H1 (cell line): Measurements from ENCODE around the gene USP17L18. TPM values are rescaled to one million over a fixed set of nuclear protein-coding genes. Genes with fewer than 3 reads are reported as not detected.
"Not testable (repeated sequence)": the region's sequence is repeated elsewhere in the genome, so short reads cannot be mapped to it uniquely, and the experiment has no call there.

Source experiments
- CTCF ChIA-PET: fragments of 300-600 bp; sonication (Branson Sonifier 250); formaldehyde crosslinking; loops from one replicate; lab custom pipeline; 2021; ENCODE audit not compliant: partially characterized antibody; lab: Charles Lee
- POLR2A ChIA-PET: fragments of 300-600 bp; sonication (Branson Sonifier 250); formaldehyde crosslinking; loops from one replicate; lab custom pipeline; 2021; ENCODE audit warnings: inconsistent platforms; ENCODE audit not compliant: partially characterized antibody; lab: Charles Lee
- DNase-seq, 2 experiments: peaks; one replicate each; pipeline versions ENCODE4 v3.0.0 to v3.0.0-alpha.2; 2010 to 2022; ENCODE audit warnings: low spot score in 2 of 2, low read depth in 1 of 2, mixed read lengths in 1 of 2
- FAIRE-seq: peaks from 2 replicates; lab custom pipeline; 2011; peaks lifted over from hg19 to GRCh38; lab: Jason Lieb, UNC
- H2AFZ ChIP-seq: 2 replicates; pipeline ENCODE4 v1.8.1; 2012; ENCODE audit warnings: low read length, inconsistent platforms
- H2AK5ac ChIP-seq: 2 replicates; pipeline ENCODE4 v1.6.1; 2013; ENCODE audit warnings: low read depth, low read length
- H2BK120ac ChIP-seq: replicated peaks from 2 replicates; pipeline ENCODE3; 2013; ENCODE audit warnings: low read depth, low read length, inconsistent platforms
- H2BK12ac ChIP-seq: 2 replicates; pipeline ENCODE4 v1.6.1; 2013; ENCODE audit warnings: low read depth, low read length
- H2BK15ac ChIP-seq: 2 replicates; pipeline ENCODE4 v1.6.1; 2013; ENCODE audit warnings: low read length
- H2BK20ac ChIP-seq: 2 replicates; pipeline ENCODE4 v1.6.1; 2013; ENCODE audit warnings: low read length
- H2BK5ac ChIP-seq: 2 replicates; pipeline ENCODE4 v1.6.1; 2013; ENCODE audit warnings: low read depth, low read length
- H3K14ac ChIP-seq: 2 replicates; pipeline ENCODE4 v1.6.1; 2013; ENCODE audit warnings: inconsistent platforms; ENCODE audit not compliant: insufficient read length
- H3K18ac ChIP-seq: 2 replicates; pipeline ENCODE4 v1.6.1; 2013; ENCODE audit warnings: low read length; ENCODE audit errors: extremely low read depth
- H3K23ac ChIP-seq: 2 replicates; pipeline ENCODE4 v1.6.1; 2013; ENCODE audit warnings: inconsistent platforms; ENCODE audit not compliant: insufficient read length
- H3K23me2 ChIP-seq: 2 replicates; pipeline ENCODE4 v1.6.1; 2013; ENCODE audit warnings: low read depth, low read length
- H3K27ac ChIP-seq: 2 replicates; pipeline ENCODE4 v1.6.1; 2011; ENCODE audit warnings: low read depth, low read length, inconsistent platforms
- H3K27me3 ChIP-seq, 4 experiments: replicated peaks in 1 of 4; 1 replicate in 1 of 4; 2 replicates in 3 of 4; pipeline versions ENCODE4 v1.6.1 to v1.8.1; 2011 to 2013; ENCODE audit warnings: low read length in 3 of 4, mild to moderate bottlenecking in 3 of 4, inconsistent platforms in 2 of 4, mixed read lengths in 2 of 4, moderate library complexity in 1 of 4; ENCODE audit not compliant: control insufficient read depth in 3 of 4, insufficient read depth in 3 of 4; ENCODE audit errors: extremely low read depth in 1 of 4
- H3K36me3 ChIP-seq, 4 experiments: 2 replicates each; pipeline versions ENCODE4 v1.6.1 to v1.8.1; 2011 to 2013; ENCODE audit warnings: mild to moderate bottlenecking in 4 of 4, low read length in 3 of 4, moderate library complexity in 2 of 4, control low read depth in 1 of 4, inconsistent platforms in 1 of 4; ENCODE audit not compliant: insufficient read depth in 4 of 4, control insufficient read depth in 2 of 4
- H3K4ac ChIP-seq: replicated peaks from 2 replicates; pipeline ENCODE3; 2013; ENCODE audit warnings: low read length, low read depth, mixed read lengths, inconsistent platforms; ENCODE audit not compliant: insufficient read length
- H3K4me1 ChIP-seq, 4 experiments: replicated peaks in 1 of 4; 1 replicate in 1 of 4; 2 replicates in 3 of 4; pipeline versions ENCODE4 v1.6.1 to v1.8.1; 2011 to 2013; ENCODE audit warnings: low read length in 3 of 4, inconsistent platforms in 2 of 4, mixed read lengths in 1 of 4; ENCODE audit not compliant: insufficient read depth in 4 of 4, control insufficient read depth in 3 of 4
- H3K4me2 ChIP-seq, 2 experiments: 2 replicates each; pipeline versions ENCODE4 v1.6.1 to v1.8.1; 2011 to 2013; ENCODE audit warnings: low read depth in 2 of 2, low read length in 2 of 2, control low read depth in 1 of 2, inconsistent platforms in 1 of 2, mild to moderate bottlenecking in 1 of 2; ENCODE audit not compliant: insufficient read depth in 1 of 2
- H3K4me3 ChIP-seq, 4 experiments: fragments of 200-600, 300-600 bp in 1 of 4; sonication (generic), shearing (Covaris generic), sonication (Bioruptor Twin) in 1 of 4; 2 replicates each; pipeline versions ENCODE4 v1.5.1 to v1.8.1; 2011 to 2016; ENCODE audit warnings: low read length in 4 of 4, low read depth in 3 of 4, control low read depth in 2 of 4, inconsistent platforms in 2 of 4, mild to moderate bottlenecking in 2 of 4, mixed read lengths in 1 of 4, moderate library complexity in 1 of 4; ENCODE audit not compliant: insufficient read depth in 2 of 4; ENCODE audit errors: extremely low read depth in 1 of 4
- H3K56ac ChIP-seq: replicated peaks from 2 replicates; pipeline ENCODE3; 2013; ENCODE audit warnings: low read depth, mild to moderate bottlenecking, mixed read lengths, low read length, inconsistent platforms; ENCODE audit not compliant: insufficient read length
- H3K79me1 ChIP-seq: 2 replicates; pipeline ENCODE4 v1.6.1; 2013; ENCODE audit warnings: low read depth, low read length, control low read depth
- H3K79me2 ChIP-seq, 2 experiments: 2 replicates each; pipeline versions ENCODE4 v1.6.1 to v1.8.1; 2012 to 2013; ENCODE audit warnings: low read length in 2 of 2, mild to moderate bottlenecking in 2 of 2, inconsistent platforms in 1 of 2; ENCODE audit not compliant: insufficient read depth in 2 of 2, control insufficient read depth in 1 of 2
- H3K9ac ChIP-seq, 4 experiments: replicated peaks in 1 of 4; 1 replicate in 1 of 4; 2 replicates in 3 of 4; pipeline versions ENCODE4 v1.6.1 to v1.8.1; 2011 to 2013; ENCODE audit warnings: low read depth in 3 of 4, low read length in 3 of 4, control low read depth in 2 of 4, mild to moderate bottlenecking in 2 of 4, moderate library complexity in 2 of 4, inconsistent platforms in 1 of 4; ENCODE audit errors: extremely low read depth in 1 of 4
- H3K9me3 ChIP-seq, 2 experiments: 2 replicates each; pipeline versions ENCODE4 v1.6.1 to v1.8.1; 2012 to 2013; ENCODE audit warnings: mild to moderate bottlenecking in 2 of 2, moderate library complexity in 2 of 2, control low read depth in 1 of 2, inconsistent platforms in 1 of 2, low read depth in 1 of 2, low read length in 1 of 2, mixed read lengths in 1 of 2; ENCODE audit not compliant: insufficient read depth in 2 of 2
- H4K20me1 ChIP-seq, 2 experiments: replicated peaks in 1 of 2; 2 replicates each; pipeline versions ENCODE3 to v1.8.1; 2011 to 2013; ENCODE audit warnings: inconsistent platforms in 2 of 2, low read length in 2 of 2, mild to moderate bottlenecking in 1 of 2; ENCODE audit not compliant: insufficient read depth in 2 of 2, control insufficient read depth in 1 of 2
- H4K5ac ChIP-seq: 2 replicates; pipeline ENCODE4 v1.6.1; 2013; ENCODE audit warnings: low read length, low read depth, mixed read lengths, inconsistent platforms; ENCODE audit not compliant: insufficient read length
- H4K8ac ChIP-seq: 2 replicates; pipeline ENCODE4 v1.8.0; 2013; ENCODE audit warnings: mild to moderate bottlenecking, moderate library complexity, low read length, inconsistent platforms; ENCODE audit not compliant: insufficient read depth; ENCODE audit errors: extremely low read depth
- H4K91ac ChIP-seq: replicated peaks from 2 replicates; pipeline ENCODE3; 2013; ENCODE audit warnings: low read length, mixed read lengths, inconsistent platforms; ENCODE audit not compliant: insufficient read length
- WGBS, 2 experiments: shearing (Covaris generic) in 1 of 2; methylation state at CpG; one replicate each; pipeline versions ENCODE4 v1.1.6 to v1.1.7; 2013 to 2015; ENCODE audit warnings: low lambda C conversion rate in 2 of 2, mixed read lengths in 2 of 2, inconsistent platforms in 1 of 2, low coverage in 1 of 2, missing lambda C conversion rate in 1 of 2; ENCODE audit not compliant: insufficient replicate concordance in 2 of 2, insufficient coverage in 1 of 2, insufficient read length in 1 of 2; ENCODE audit errors: extremely low coverage in 1 of 2, missing lambda C conversion rate in 1 of 2; 5-methylcytosine and 5-hydroxymethylcytosine counted together
- polyA plus RNA-seq, 7 experiments: library from polyadenylated mRNA; depleted of rRNA in 3 of 7; stranded (reverse) in 5 of 7; unstranded in 2 of 7; fragments of >200 nt in 5 of 7; fragments of 200-250 nt in 2 of 7; gene quantifications; 1 replicate in 5 of 7; 2 replicates in 1 of 7; 4 replicates in 1 of 7; pipeline versions ENCODE4 v1.2.1 to v1.2.3, GENCODE V29; 2011 to 2013; ENCODE audit warnings: missing spikeins in 2 of 7, mixed read lengths in 2 of 7
- total RNA-seq: library from RNA; stranded (reverse); fragmentation: NEBNext Ultra II Directional; extraction: Animal tissue kit (Norgen Biotek cat#: 25700); gene quantifications from 2 replicates; pipeline ENCODE4 v1.2.1, GENCODE V29; 2021

USP17L18 gene
- total and polyA plus RNA-seq, 2 of the 8 experiments (the other 6 are each of a cell fraction or from before 2014, with no cell fraction given), result not detected

DNA sequence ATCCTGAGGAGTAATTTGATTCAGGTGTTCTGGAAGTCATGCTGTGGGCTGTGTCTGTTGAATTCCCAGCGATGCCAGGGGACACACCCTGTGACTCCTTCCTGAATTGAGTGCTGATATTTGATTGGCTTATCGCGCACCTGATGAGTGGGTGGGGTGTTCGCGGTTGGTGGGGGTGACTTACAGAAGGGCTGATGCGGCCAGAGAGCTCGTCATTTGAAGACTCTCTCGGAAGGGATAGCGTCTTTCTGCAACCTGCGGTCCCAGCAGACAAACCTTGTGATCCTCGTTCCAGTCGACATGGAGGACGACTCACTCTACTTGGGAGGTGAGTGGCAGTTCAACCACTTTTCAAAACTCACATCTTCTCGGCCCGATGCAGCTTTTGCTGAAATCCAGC lies 14.3 kb upstream of the USP17L18 start, which contains the start of gene USP17L15:
TSS of gene USP17L15 (plus strand) at position 301 of the 400 bp plus-strand sequence. CDS start at position 301, 0 bp downstream.
- H2BK5ac ChIP-seq, H3K9ac ChIP-seq, H2BK20ac ChIP-seq, H4K91ac ChIP-seq, H3K4ac ChIP-seq, H3K27ac ChIP-seq, CTCF ChIA-PET, H3K27me3 ChIP-seq, H3K79me2 ChIP-seq, H4K5ac ChIP-seq, DNase-seq, H3K4me1 ChIP-seq, H4K8ac ChIP-seq, H3K56ac ChIP-seq, H3K9me3 ChIP-seq, H3K4me3 ChIP-seq, H3K23ac ChIP-seq, FAIRE-seq, H3K23me2 ChIP-seq, POLR2A ChIA-PET, H3K79me1 ChIP-seq, H3K18ac ChIP-seq, H2BK12ac ChIP-seq, H3K14ac ChIP-seq, H2AK5ac ChIP-seq, H3K36me3 ChIP-seq, H4K20me1 ChIP-seq, H2BK120ac ChIP-seq, H2AFZ ChIP-seq, H2BK15ac ChIP-seq, H3K4me2 ChIP-seq: not testable (repeated sequence)
- no CpG with 5 or more reads among the region's 15 CpGs for WGBS, 2 experiments

DNA sequence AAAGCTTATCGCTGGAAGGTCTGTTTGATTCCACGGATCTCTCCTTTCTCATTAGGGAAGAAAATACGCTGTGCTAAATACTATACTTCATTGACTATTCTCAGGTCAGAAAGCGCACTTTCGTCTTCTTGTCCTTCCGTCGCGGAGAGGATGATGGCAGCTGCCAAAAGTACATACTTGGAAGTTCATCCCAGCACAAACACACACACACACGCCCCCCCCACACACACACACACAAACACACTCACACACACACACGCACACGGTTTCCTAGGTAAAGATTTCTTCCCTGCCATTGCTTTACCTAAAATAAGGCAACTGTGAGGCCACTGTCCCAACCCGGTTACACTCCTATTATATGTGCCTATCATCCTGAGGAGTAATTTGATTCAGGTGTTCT lies 10.0 kb upstream of the USP17L18 start:
- peaks cover 5 to 13% of the 10 kb centered on the region in 2 experiments for H3K9me3 ChIP-seq
- CTCF ChIA-PET, H3K18ac ChIP-seq, H3K36me3 ChIP-seq, H4K5ac ChIP-seq, H3K56ac ChIP-seq, POLR2A ChIA-PET, H2AK5ac ChIP-seq, H2BK12ac ChIP-seq, H3K23me2 ChIP-seq, H3K23ac ChIP-seq, H3K27ac ChIP-seq, H4K8ac ChIP-seq, H2BK120ac ChIP-seq, H3K9ac ChIP-seq, H3K14ac ChIP-seq, H4K20me1 ChIP-seq, H2BK20ac ChIP-seq, FAIRE-seq, H2BK5ac ChIP-seq, H2BK15ac ChIP-seq, H3K4me1 ChIP-seq, H3K79me1 ChIP-seq, H3K27me3 ChIP-seq, H2AFZ ChIP-seq, H3K4me3 ChIP-seq, H3K4me2 ChIP-seq, DNase-seq, H3K79me2 ChIP-seq, H3K4ac ChIP-seq, H4K91ac ChIP-seq: not testable (repeated sequence)
- 82% methylated on average over 12 of the region's 12 CpGs; no CpG with 5 or more reads in 1 of the 2 experiments for WGBS, 2 experiments
